GM06990 (cell line): ENCODE measurements around the gene RAB12.

Experiments used
- DNase-seq: peaks from one replicate; pipeline ENCODE4 v3.0.0-alpha.2; 2011; ENCODE audit not compliant: insufficient read length; ENCODE audit errors: extremely low read depth
- H3K27me3 ChIP-seq: replicated peaks from 2 replicates; pipeline ENCODE4 v1.6.0; 2011; ENCODE audit warnings: low read length; ENCODE audit not compliant: control insufficient read depth, insufficient read depth
- H3K36me3 ChIP-seq: 2 replicates; pipeline ENCODE4 v1.5.1; 2011; ENCODE audit warnings: low read length; ENCODE audit not compliant: control insufficient read depth, insufficient read depth
- H3K4me3 ChIP-seq: replicated peaks from 2 replicates; pipeline ENCODE4 v1.5.1; 2011; ENCODE audit warnings: low read depth, mild to moderate bottlenecking, control low read depth, low read length
- CTCF ChIP-seq: IDR thresholded peaks from 2 replicates; pipeline ENCODE4 v1.5.1; 2011; ENCODE audit warnings: low read length, control low read depth, mild to moderate bottlenecking, inconsistent platforms; ENCODE audit not compliant: insufficient read depth, poor library complexity, severe bottlenecking

The RAB12 gene

GRCh38 chr18:8623549-8624106, 14.4 kb downstream of the RAB12 start:
- TF ChIP-seq CTCF: no peak
- peaks cover 10% of the 10 kb centered on the region for H3K36me3 ChIP-seq
- peak overlapping the region; percentile 3 for H3K4me3 ChIP-seq
- DNase-seq: peak; percentile 43
- H3K27me3 ChIP-seq: no peaks in the 10 kb centered on the region

- TF ChIP-seq CTCF: no peak
- H3K36me3 ChIP-seq: peaks cover 10% of the 10 kb centered on the region
These were observed 16.3 kb downstream of the RAB12 start for GRCh38 chr18:8625461-8626092.

GRCh38 chr18:8626414-8627106, 17.3 kb downstream of the RAB12 start:
- Histone ChIP-seq H3K27me3 (no peaks in the 10 kb centered on the region), H3K36me3 (peaks cover 13% of the 10 kb centered on the region), H3K4me3 (no peak overlapping the region)
- TF ChIP-seq CTCF: no peak
- no peak for DNase-seq

More at GRCh38 chr18:8625461-8626092, 16.3 kb downstream of the RAB12 start:
- no peak for DNase-seq
- no peaks in the 10 kb centered on the region for H3K27me3 ChIP-seq
- H3K4me3 ChIP-seq: no peak overlapping the region

- no peak for TF ChIP-seq CTCF
- H3K36me3 ChIP-seq: peaks cover 13% of the 10 kb centered on the region
- no peak for DNase-seq
- no peak overlapping the region for H3K4me3 ChIP-seq
- H3K27me3 ChIP-seq: no peaks in the 10 kb centered on the region
These were observed 17.9 kb downstream of the RAB12 start for GRCh38 chr18:8627107-8627472.

GRCh38 chr18:8627540-8627939, 18.3 kb downstream of the RAB12 start:
- H3K27me3 ChIP-seq: no peaks in the 10 kb centered on the region
- no peak for DNase-seq
- TF ChIP-seq CTCF: no peak
- no peak overlapping the region for H3K4me3 ChIP-seq
- H3K36me3 ChIP-seq: peaks cover 15% of the 10 kb centered on the region
